SK-N-SH (cell line): ENCODE data around the gene KASH5. TPM values are rescaled to one million over a fixed set of nuclear protein-coding genes. Genes with fewer than 3 reads are reported as not detected.

ENCODE experiments used
- CTCF ChIA-PET: fragments of 300-600, 350-600 bp; formaldehyde crosslinking; extraction: SDS; loops from one replicate; lab custom pipeline; 2021; lab: Yijun Ruan, JAX
- POLR2A ChIA-PET: fragments of 350-600 bp; sonication (Branson Sonifier 250); formaldehyde crosslinking; extraction: SDS; loops from one replicate; lab custom pipeline; 2020; ENCODE audit warnings: antibody characterized with exemption, inconsistent platforms; lab: Yijun Ruan, JAX
- DNase-seq: peaks from one replicate; pipeline ENCODE4 v3.0.0; 2012
- H2AFZ ChIP-seq: fragments of 200-600 bp; sonication (generic); 2 replicates; pipeline ENCODE4 v1.8.1; 2016; ENCODE audit warnings: antibody characterized with exemption, mild to moderate bottlenecking, low read depth
- H3F3A ChIP-seq: fragments of 200-600 bp; sonication (generic); replicated peaks from 2 replicates; pipeline ENCODE3; 2016; ENCODE audit warnings: antibody characterized with exemption, mild to moderate bottlenecking; ENCODE audit not compliant: insufficient read depth
- H3K27ac ChIP-seq, 2 experiments: fragments of 200-500 bp in 1 of 2; fragments of 200-600 bp in 1 of 2; sonication (Bioruptor generic) in 1 of 2; sonication (generic), shearing (Covaris generic) in 1 of 2; 2 replicates each; pipeline versions ENCODE4 v1.5.1 to v1.6.1; 2014 to 2016; ENCODE audit warnings: low read depth in 2 of 2, inconsistent platforms in 1 of 2, low read length in 1 of 2, mild to moderate bottlenecking in 1 of 2, mixed read lengths in 1 of 2
- H3K27me3 ChIP-seq: fragments of 200-600 bp; sonication (generic), shearing (Covaris generic); 2 replicates; pipeline ENCODE4 v1.6.1; 2016; ENCODE audit warnings: mixed run types; ENCODE audit not compliant: insufficient read depth
- H3K36me3 ChIP-seq, 2 experiments: fragments of 200-500 bp in 1 of 2; fragments of 200-600 bp in 1 of 2; sonication (Bioruptor generic) in 1 of 2; sonication (generic) in 1 of 2; replicated peaks in 1 of 2; 2 replicates each; pipeline versions ENCODE3 to v1.5.1; 2014 to 2016; ENCODE audit warnings: low read length in 1 of 2, mild to moderate bottlenecking in 1 of 2; ENCODE audit not compliant: insufficient read depth in 2 of 2, control insufficient read depth in 1 of 2
- H3K4me1 ChIP-seq, 2 experiments: fragments of 200-500 bp in 1 of 2; fragments of 200-600 bp in 1 of 2; sonication (Bioruptor generic) in 1 of 2; sonication (generic), shearing (Covaris generic) in 1 of 2; 2 replicates each; pipeline versions ENCODE4 v1.5.1 to v1.6.1; 2014 to 2016; ENCODE audit warnings: low read depth in 1 of 2, low read length in 1 of 2, mixed run types in 1 of 2; ENCODE audit not compliant: insufficient read depth in 2 of 2, control insufficient read depth in 1 of 2
- H3K4me2 ChIP-seq: fragments of 200-600 bp; sonication (generic), shearing (Covaris generic); 2 replicates; pipeline ENCODE4 v1.6.1; 2017; ENCODE audit warnings: mixed run types
- H3K4me3 ChIP-seq, 2 experiments: fragments of 200-500 bp in 1 of 2; fragments of 200-600 bp in 1 of 2; sonication (Bioruptor generic) in 1 of 2; sonication (generic), shearing (Covaris generic) in 1 of 2; 2 replicates each; pipeline versions ENCODE4 v1.5.1 to v1.8.1; 2014 to 2016; ENCODE audit warnings: low read depth in 2 of 2, inconsistent platforms in 1 of 2, low read length in 1 of 2, mild to moderate bottlenecking in 1 of 2, mixed read lengths in 1 of 2, moderate library complexity in 1 of 2
- H3K79me2 ChIP-seq: fragments of 200-600 bp; sonication (generic); 2 replicates; pipeline ENCODE4 v1.8.1; 2017; ENCODE audit warnings: mild to moderate bottlenecking; ENCODE audit not compliant: insufficient read depth
- H3K9ac ChIP-seq: fragments of 200-600 bp; sonication (generic); 2 replicates; pipeline ENCODE4 v1.6.1; 2017; ENCODE audit warnings: mixed run types
- H3K9me2 ChIP-seq: fragments of 200-600 bp; sonication (generic); 2 replicates; pipeline ENCODE4 v1.6.1; 2017; ENCODE audit warnings: mixed run types
- H3K9me3 ChIP-seq: fragments of 200-600 bp; sonication (generic); 2 replicates; pipeline ENCODE4 v1.6.1; 2017; ENCODE audit warnings: mixed run types, mild to moderate bottlenecking, moderate library complexity
- H4K20me1 ChIP-seq: fragments of 200-600 bp; sonication (generic); 2 replicates; pipeline ENCODE4 v1.6.1; 2017; ENCODE audit warnings: mild to moderate bottlenecking, mixed run types; ENCODE audit not compliant: insufficient read depth
- FOSL2 ChIP-seq: IDR thresholded peaks from 2 replicates; pipeline ENCODE4 v1.4.0; 2012; ENCODE audit warnings: low read depth, mild to moderate bottlenecking, moderate library complexity, borderline replicate concordance
- FOXM1 ChIP-seq: IDR thresholded peaks from 2 replicates; pipeline ENCODE4 v1.4.0; 2012; ENCODE audit warnings: low read depth, mild to moderate bottlenecking
- GABPA ChIP-seq: IDR thresholded peaks from 2 replicates; pipeline ENCODE4 v1.4.0; 2012; ENCODE audit warnings: low read depth, mild to moderate bottlenecking
- GATA2 ChIP-seq: sonication (generic); formaldehyde crosslinking; IDR thresholded peaks from 2 replicates; pipeline ENCODE4 v1.5.0; 2020; ENCODE audit warnings: mild to moderate bottlenecking, missing genetic modification reagents
- JUND ChIP-seq: IDR thresholded peaks from 2 replicates; pipeline ENCODE4 v1.4.0; 2012
- MXI1 ChIP-seq: IDR thresholded peaks from 2 replicates; pipeline ENCODE4 v1.6.1; 2012; ENCODE audit warnings: mild to moderate bottlenecking, low read depth, low read length, improper control_type of control experiment
- NRF1 ChIP-seq: IDR thresholded peaks from 2 replicates; pipeline ENCODE4 v1.6.1; 2012; ENCODE audit warnings: low read depth, mild to moderate bottlenecking, low read length
- POLR2AphosphoS5 ChIP-seq: IDR thresholded peaks from 2 replicates; pipeline ENCODE4 v1.6.1; 2012; ENCODE audit warnings: low read depth, low read length
- RAD21 ChIP-seq: IDR thresholded peaks from 2 replicates; pipeline ENCODE4 v1.6.1; 2012; ENCODE audit warnings: mild to moderate bottlenecking, low read length
- RCOR1 ChIP-seq: fragments of 150-350 bp; IDR thresholded peaks from 2 replicates; pipeline ENCODE4 v1.6.1; 2017; ENCODE audit warnings: antibody characterized with exemption, low read length
- RFX5 ChIP-seq: IDR thresholded peaks from 2 replicates; pipeline ENCODE4 v1.6.1; 2012; ENCODE audit warnings: mild to moderate bottlenecking, improper control_type of control experiment, low read length
- RXRA ChIP-seq: IDR thresholded peaks from 2 replicates; pipeline ENCODE4 v1.4.0; 2012; ENCODE audit warnings: low read depth, mild to moderate bottlenecking, borderline replicate concordance
- SIN3A ChIP-seq: IDR thresholded peaks from 2 replicates; pipeline ENCODE4 v1.6.1; 2012; ENCODE audit warnings: low read depth, mild to moderate bottlenecking, low read length, moderate library complexity, borderline replicate concordance
- SMC3 ChIP-seq: IDR thresholded peaks from 2 replicates; pipeline ENCODE4 v1.6.1; 2012; ENCODE audit warnings: low read depth, low read length, improper control_type of control experiment
- TAF1 ChIP-seq: IDR thresholded peaks from 2 replicates; pipeline ENCODE4 v1.6.1; 2012; ENCODE audit warnings: low read depth, mild to moderate bottlenecking, low read length, moderate library complexity, borderline replicate concordance
- YY1 ChIP-seq: IDR thresholded peaks from 2 replicates; pipeline ENCODE4 v1.4.0; 2012; ENCODE audit warnings: low read depth, mild to moderate bottlenecking
- WGBS: methylation state at CpG from one replicate; pipeline ENCODE4 v1.1.6; 2017; ENCODE audit warnings: low lambda C conversion rate; 5-methylcytosine and 5-hydroxymethylcytosine counted together
- polyA plus RNA-seq, 3 experiments: library from polyadenylated mRNA; depleted of rRNA; stranded (reverse); fragments of >200 nt; gene quantifications; 2 replicates each; pipeline ENCODE4 v1.2.3, GENCODE V29; 2012
- TF ChIP-seq, protein P1 (sequence below): fragments of 150-350 bp; IDR thresholded peaks from 2 replicates; pipeline ENCODE4 v1.6.1; 2016; ENCODE audit warnings: mild to moderate bottlenecking, low read depth, low read length
- TF ChIP-seq, protein P2 (sequence below): IDR thresholded peaks from 2 replicates; pipeline ENCODE4 v1.4.0; 2012; ENCODE audit warnings: low read depth, borderline replicate concordance
- TF ChIP-seq, protein P3 (sequence below): IDR thresholded peaks from 2 replicates; pipeline ENCODE4 v1.6.1; 2012; ENCODE audit warnings: mild to moderate bottlenecking, low read depth, low read length, moderate library complexity
- TF ChIP-seq, protein P4 (sequence below): IDR thresholded peaks from 2 replicates; pipeline ENCODE4 v1.4.0; 2012; ENCODE audit warnings: low read depth

The KASH5 gene
- polyA plus RNA-seq, 1 of the 3 experiments (the other 2 are of a cell fraction), result 0.20 TPM

DNA sequence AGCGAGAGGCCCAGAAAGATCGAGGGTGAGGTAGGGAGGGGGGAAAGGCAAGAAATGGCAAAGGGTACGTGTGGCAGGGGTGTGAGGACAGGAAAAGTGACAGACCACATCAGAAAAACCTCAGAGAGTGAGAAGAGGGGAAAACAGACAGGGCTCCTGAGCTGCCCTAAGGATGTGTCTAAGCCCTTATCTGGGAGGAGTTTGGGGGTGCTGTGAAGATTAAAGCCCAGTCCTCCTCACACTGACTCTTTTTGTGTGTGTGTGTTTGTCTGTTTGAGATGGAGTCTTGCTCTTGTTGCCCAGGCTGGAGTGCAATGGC is 35.9 kb downstream of the KASH5 start:
- Histone ChIP-seq H3K4me3 (no peak overlapping the region), H3K27ac (no peak overlapping the region), H4K20me1 (no peaks in the 10 kb centered on the region), H3K9me3 (no peaks in the 10 kb centered on the region), H3K4me1 (peaks cover 0 to 8% of the 10 kb centered on the region in 2 experiments; a peak in 2 of 4 replicates), H3K36me3 (no peaks in the 10 kb centered on the region), H3K27me3 (peaks cover 99% of the 10 kb centered on the region), H3K4me2 (peak overlapping the region; percentile 57; the same call in 1 of the 2 replicates), H3F3A (peaks cover 11% of the 10 kb centered on the region), H3K9ac (no peak overlapping the region), H2AFZ (no peak overlapping the region), H3K9me2 (no peaks in the 10 kb centered on the region), H3K79me2 (no peaks in the 10 kb centered on the region)
- DNase-seq, result no peak
- TF ChIP-seq SIN3A (no peak), JUND (no peak), FOXM1 (no peak), GABPA (no peak), FOSL2 (no peak), TAF1 (no peak)
- TF ChIP-seq, protein P1, sequence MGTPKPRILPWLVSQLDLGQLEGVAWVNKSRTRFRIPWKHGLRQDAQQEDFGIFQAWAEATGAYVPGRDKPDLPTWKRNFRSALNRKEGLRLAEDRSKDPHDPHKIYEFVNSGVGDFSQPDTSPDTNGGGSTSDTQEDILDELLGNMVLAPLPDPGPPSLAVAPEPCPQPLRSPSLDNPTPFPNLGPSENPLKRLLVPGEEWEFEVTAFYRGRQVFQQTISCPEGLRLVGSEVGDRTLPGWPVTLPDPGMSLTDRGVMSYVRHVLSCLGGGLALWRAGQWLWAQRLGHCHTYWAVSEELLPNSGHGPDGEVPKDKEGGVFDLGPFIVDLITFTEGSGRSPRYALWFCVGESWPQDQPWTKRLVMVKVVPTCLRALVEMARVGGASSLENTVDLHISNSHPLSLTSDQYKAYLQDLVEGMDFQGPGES, result no peak
- TF ChIP-seq, protein P2, sequence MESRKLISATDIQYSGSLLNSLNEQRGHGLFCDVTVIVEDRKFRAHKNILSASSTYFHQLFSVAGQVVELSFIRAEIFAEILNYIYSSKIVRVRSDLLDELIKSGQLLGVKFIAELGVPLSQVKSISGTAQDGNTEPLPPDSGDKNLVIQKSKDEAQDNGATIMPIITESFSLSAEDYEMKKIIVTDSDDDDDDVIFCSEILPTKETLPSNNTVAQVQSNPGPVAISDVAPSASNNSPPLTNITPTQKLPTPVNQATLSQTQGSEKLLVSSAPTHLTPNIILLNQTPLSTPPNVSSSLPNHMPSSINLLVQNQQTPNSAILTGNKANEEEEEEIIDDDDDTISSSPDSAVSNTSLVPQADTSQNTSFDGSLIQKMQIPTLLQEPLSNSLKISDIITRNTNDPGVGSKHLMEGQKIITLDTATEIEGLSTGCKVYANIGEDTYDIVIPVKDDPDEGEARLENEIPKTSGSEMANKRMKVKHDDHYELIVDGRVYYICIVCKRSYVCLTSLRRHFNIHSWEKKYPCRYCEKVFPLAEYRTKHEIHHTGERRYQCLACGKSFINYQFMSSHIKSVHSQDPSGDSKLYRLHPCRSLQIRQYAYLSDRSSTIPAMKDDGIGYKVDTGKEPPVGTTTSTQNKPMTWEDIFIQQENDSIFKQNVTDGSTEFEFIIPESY, result no peak
- ChIA-PET POLR2A (no interaction called here), CTCF (interaction anchor here (1.0 to 2.2 kb wide), 2 partner anchors 12 to 33 kb away, joined by 3 to 8 read pairs; no protein-coding TSS in a partner anchor)
- WGBS, result 19% methylated on average over 3 of the region's 3 CpGs

DNA sequence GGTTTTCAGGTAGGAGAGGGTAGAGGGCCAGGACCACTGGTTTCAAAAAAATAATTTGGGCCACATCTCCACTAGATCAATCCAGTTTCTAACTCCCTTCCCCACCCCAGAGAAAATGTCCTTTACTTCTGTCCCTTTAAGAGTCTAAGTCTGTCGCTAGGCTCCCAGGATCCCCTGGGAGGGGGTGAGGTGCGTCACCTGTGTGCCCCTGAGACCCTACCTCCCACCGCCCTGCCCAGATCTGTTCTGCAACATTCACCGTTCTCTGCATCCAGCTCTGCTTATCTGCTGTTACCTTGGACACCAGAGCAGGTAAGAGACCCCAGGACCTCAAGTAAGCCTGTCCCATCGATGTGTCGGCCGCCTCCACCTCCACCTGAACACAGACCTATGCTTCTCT is 37.1 kb downstream of the KASH5 start, which contains the start of gene GFY:
Gene GFY, plus strand, starts transcription at position 211 of the 400 bp plus-strand sequence. CDS start 1,043 bp downstream, outside the sequence.
- POLR2A ChIA-PET, result no interaction called here
- Histone ChIP-seq H3F3A (peaks cover 17% of the 10 kb centered on the region), H3K27ac (no peak within 1 kb of the TSS), H3K36me3 (no peaks in the 10 kb centered on the region), H3K79me2 (no peaks in the 10 kb centered on the region), H3K4me3 (no peak within 1 kb of the TSS), H3K4me2 (no peak within 1 kb of the TSS), H3K27me3 (peaks cover 99% of the 10 kb centered on the region), H4K20me1 (no peaks in the 10 kb centered on the region), H2AFZ (no peak within 1 kb of the TSS), H3K4me1 (peaks cover 0 to 8% of the 10 kb centered on the region in 2 experiments; a peak in 2 of 4 replicates), H3K9me3 (no peaks in the 10 kb centered on the region), H3K9ac (no peak within 1 kb of the TSS), H3K9me2 (no peaks in the 10 kb centered on the region)
- TF ChIP-seq GATA2, result no peak
- TF ChIP-seq SIN3A, result no peak
- TF ChIP-seq RFX5, result no peak
- TF ChIP-seq, protein P3, sequence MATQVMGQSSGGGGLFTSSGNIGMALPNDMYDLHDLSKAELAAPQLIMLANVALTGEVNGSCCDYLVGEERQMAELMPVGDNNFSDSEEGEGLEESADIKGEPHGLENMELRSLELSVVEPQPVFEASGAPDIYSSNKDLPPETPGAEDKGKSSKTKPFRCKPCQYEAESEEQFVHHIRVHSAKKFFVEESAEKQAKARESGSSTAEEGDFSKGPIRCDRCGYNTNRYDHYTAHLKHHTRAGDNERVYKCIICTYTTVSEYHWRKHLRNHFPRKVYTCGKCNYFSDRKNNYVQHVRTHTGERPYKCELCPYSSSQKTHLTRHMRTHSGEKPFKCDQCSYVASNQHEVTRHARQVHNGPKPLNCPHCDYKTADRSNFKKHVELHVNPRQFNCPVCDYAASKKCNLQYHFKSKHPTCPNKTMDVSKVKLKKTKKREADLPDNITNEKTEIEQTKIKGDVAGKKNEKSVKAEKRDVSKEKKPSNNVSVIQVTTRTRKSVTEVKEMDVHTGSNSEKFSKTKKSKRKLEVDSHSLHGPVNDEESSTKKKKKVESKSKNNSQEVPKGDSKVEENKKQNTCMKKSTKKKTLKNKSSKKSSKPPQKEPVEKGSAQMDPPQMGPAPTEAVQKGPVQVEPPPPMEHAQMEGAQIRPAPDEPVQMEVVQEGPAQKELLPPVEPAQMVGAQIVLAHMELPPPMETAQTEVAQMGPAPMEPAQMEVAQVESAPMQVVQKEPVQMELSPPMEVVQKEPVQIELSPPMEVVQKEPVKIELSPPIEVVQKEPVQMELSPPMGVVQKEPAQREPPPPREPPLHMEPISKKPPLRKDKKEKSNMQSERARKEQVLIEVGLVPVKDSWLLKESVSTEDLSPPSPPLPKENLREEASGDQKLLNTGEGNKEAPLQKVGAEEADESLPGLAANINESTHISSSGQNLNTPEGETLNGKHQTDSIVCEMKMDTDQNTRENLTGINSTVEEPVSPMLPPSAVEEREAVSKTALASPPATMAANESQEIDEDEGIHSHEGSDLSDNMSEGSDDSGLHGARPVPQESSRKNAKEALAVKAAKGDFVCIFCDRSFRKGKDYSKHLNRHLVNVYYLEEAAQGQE, result no peak
- TF ChIP-seq YY1, result no peak
- no peak for TF ChIP-seq FOSL2
- TF ChIP-seq POLR2AphosphoS5, result no peak
- TF ChIP-seq RAD21, result no peak
- TF ChIP-seq MXI1, result no peak
- TF ChIP-seq, protein P4, sequence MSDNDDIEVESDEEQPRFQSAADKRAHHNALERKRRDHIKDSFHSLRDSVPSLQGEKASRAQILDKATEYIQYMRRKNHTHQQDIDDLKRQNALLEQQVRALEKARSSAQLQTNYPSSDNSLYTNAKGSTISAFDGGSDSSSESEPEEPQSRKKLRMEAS, result no peak
- no peak for TF ChIP-seq JUND
- TF ChIP-seq RCOR1, result no peak
- no peak for TF ChIP-seq SMC3
- TF ChIP-seq RXRA, result no peak
- no peak for TF ChIP-seq NRF1
- 11% methylated on average over 7 of the region's 7 CpGs for WGBS
- DNase-seq, result no peak
- CTCF ChIA-PET, result interaction anchor here (0.7 to 6.2 kb wide), 2 partner anchors 34 to 327 kb away, joined by 3 to 51 read pairs; no protein-coding TSS in a partner anchor
